ENCODE measurements around the gene VPS39. TPM values are rescaled to one million over a fixed set of nuclear protein-coding genes. Genes with fewer than 3 reads are reported as not detected.
A peak's percentile ranks its signal among the peaks of the same experiment; 100 is the strongest.

VPS39 gene
- total RNA-seq, 1 donor = 69.1 TPM

DNA sequence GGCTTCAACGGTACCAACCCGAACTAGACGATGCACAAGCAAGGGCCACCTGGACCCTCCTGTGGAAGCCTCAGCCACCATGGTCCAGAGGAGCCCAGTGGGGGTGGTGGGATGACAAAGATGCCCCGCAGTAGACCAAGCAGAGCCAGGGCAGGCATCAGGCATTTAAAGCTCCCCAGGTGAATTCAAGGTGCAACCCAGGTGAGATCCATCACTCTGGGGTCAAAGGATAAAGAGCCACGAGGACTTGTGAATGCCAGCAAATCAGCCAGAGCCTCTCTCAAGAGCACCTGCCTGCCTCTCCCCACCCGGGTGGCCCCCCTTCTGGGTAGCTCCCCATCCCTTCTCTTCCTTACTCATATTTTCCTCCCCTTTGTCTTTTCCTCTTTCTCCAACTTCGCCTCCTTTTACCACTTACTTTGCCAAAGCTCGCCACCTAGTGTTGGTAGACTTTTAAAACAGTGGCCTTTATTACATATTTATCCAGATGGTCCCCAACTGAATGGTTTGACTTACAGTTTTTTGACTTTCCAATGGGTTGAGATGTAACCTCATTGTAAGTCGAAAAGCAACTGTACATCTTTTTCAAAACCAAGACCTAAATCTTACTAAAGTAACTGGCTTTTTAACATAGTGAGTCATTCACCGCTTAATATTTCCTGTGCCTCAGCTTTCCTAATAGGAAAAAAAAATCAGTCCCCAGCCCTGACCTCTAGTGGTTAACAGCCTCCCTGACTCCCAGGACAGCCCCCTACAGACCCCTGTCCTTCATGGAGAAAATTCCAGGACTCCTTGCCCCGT, 70.4 kb downstream of the VPS39 start:
- no peaks in the 10 kb centered on the region for H3K4me1 ChIP-seq (ENCODE audit: insufficient read depth, low read length)
- H2AFZ ChIP-seq (ENCODE audit: low read length) = no peak overlapping the region

DNA sequence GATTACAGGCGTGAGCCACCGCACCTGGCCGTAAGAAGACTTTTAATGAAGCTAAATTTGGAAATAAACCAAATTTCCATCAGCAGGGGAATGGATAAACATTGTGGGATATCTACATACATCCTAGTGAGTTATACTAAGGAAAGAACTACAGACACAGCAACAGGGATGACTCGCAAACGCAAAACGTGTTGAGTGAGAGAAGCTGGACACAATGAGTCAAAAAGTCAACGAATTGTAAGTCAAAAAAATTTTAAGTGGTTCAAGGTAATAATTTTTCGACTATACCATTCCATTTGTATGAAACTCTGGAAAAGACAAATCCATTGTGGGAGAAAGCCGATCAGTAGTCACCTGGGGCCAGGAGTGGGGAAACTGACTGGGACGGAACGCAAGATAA, 71.6 kb downstream of the VPS39 start:
- TF ChIP-seq, protein P1, sequence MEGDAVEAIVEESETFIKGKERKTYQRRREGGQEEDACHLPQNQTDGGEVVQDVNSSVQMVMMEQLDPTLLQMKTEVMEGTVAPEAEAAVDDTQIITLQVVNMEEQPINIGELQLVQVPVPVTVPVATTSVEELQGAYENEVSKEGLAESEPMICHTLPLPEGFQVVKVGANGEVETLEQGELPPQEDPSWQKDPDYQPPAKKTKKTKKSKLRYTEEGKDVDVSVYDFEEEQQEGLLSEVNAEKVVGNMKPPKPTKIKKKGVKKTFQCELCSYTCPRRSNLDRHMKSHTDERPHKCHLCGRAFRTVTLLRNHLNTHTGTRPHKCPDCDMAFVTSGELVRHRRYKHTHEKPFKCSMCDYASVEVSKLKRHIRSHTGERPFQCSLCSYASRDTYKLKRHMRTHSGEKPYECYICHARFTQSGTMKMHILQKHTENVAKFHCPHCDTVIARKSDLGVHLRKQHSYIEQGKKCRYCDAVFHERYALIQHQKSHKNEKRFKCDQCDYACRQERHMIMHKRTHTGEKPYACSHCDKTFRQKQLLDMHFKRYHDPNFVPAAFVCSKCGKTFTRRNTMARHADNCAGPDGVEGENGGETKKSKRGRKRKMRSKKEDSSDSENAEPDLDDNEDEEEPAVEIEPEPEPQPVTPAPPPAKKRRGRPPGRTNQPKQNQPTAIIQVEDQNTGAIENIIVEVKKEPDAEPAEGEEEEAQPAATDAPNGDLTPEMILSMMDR (IDR thresholded peaks at IDR 0.05; ENCODE audit: extremely low read depth, low read depth, low read length) = no peak
- no peaks in the 10 kb centered on the region for H3K9me3 ChIP-seq (ENCODE audit: low read depth, low read length)

More for the DNA sequence above, 70.4 kb downstream of the VPS39 start:
- peak; percentile 57 for DNase-seq (ENCODE audit: insufficient read length, low spot score, missing footprints)
- Histone ChIP-seq H3K79me2 (ENCODE audit: insufficient read depth, low read length) (no peaks in the 10 kb centered on the region), H3K4me3 (ENCODE audit: insufficient read depth, low read length) (no peak overlapping the region), H3K27me3 (ENCODE audit: insufficient read depth, low read length) (peaks cover 20% of the 10 kb centered on the region), H3K9me3 (ENCODE audit: low read depth, low read length) (no peaks in the 10 kb centered on the region), H4K20me1 (ENCODE audit: insufficient read depth, low read length) (no peaks in the 10 kb centered on the region), H3K4me2 (ENCODE audit: insufficient read depth, low read length) (no peak overlapping the region), H3K27ac (ENCODE audit: low read depth, low read length) (no peak overlapping the region), H3K36me3 (ENCODE audit: insufficient read depth, low read length) (no peaks in the 10 kb centered on the region)
- TF ChIP-seq, protein P1 (IDR thresholded peaks at IDR 0.05; ENCODE audit: extremely low read depth, low read depth, low read length) = peak; percentile 65

GRCh38 chr15:42135351-42135750, 72.8 kb downstream of the VPS39 start:
- H3K27ac ChIP-seq (ENCODE audit: low read depth, low read length) = no peak overlapping the region
- H3K9me3 ChIP-seq (ENCODE audit: low read depth, low read length) = no peaks in the 10 kb centered on the region
- H3K36me3 ChIP-seq (ENCODE audit: insufficient read depth, low read length) = no peaks in the 10 kb centered on the region
- DNase-seq (ENCODE audit: insufficient read length, low spot score, missing footprints) = peak; percentile 21
- H3K4me1 ChIP-seq (ENCODE audit: insufficient read depth, low read length) = no peaks in the 10 kb centered on the region
- H2AFZ ChIP-seq (ENCODE audit: low read length) = no peak overlapping the region
- no peak overlapping the region for H3K4me3 ChIP-seq (ENCODE audit: insufficient read depth, low read length)
- H3K79me2 ChIP-seq (ENCODE audit: insufficient read depth, low read length) = no peaks in the 10 kb centered on the region
- H3K4me2 ChIP-seq (ENCODE audit: insufficient read depth, low read length) = no peak overlapping the region
- TF ChIP-seq, protein P1 (IDR thresholded peaks at IDR 0.05; ENCODE audit: extremely low read depth, low read depth, low read length) = no peak
- no peaks in the 10 kb centered on the region for H4K20me1 ChIP-seq (ENCODE audit: insufficient read depth, low read length)
- peaks cover 29% of the 10 kb centered on the region for H3K27me3 ChIP-seq (ENCODE audit: insufficient read depth, low read length)

More for the DNA sequence above, 71.6 kb downstream of the VPS39 start:
- peaks cover 25% of the 10 kb centered on the region for H3K27me3 ChIP-seq (ENCODE audit: insufficient read depth, low read length)
- DNase-seq (ENCODE audit: insufficient read length, low spot score, missing footprints) = peak; percentile 78
- H3K4me1 ChIP-seq (ENCODE audit: insufficient read depth, low read length) = no peaks in the 10 kb centered on the region
- H3K27ac ChIP-seq (ENCODE audit: low read depth, low read length) = no peak overlapping the region
- no peak overlapping the region for H2AFZ ChIP-seq (ENCODE audit: low read length)
- no peaks in the 10 kb centered on the region for H3K36me3 ChIP-seq (ENCODE audit: insufficient read depth, low read length)
- no peak overlapping the region for H3K4me3 ChIP-seq (ENCODE audit: insufficient read depth, low read length)
- no peaks in the 10 kb centered on the region for H3K79me2 ChIP-seq (ENCODE audit: insufficient read depth, low read length)
- no peak overlapping the region for H3K4me2 ChIP-seq (ENCODE audit: insufficient read depth, low read length)
- no peaks in the 10 kb centered on the region for H4K20me1 ChIP-seq (ENCODE audit: insufficient read depth, low read length)

DNA sequence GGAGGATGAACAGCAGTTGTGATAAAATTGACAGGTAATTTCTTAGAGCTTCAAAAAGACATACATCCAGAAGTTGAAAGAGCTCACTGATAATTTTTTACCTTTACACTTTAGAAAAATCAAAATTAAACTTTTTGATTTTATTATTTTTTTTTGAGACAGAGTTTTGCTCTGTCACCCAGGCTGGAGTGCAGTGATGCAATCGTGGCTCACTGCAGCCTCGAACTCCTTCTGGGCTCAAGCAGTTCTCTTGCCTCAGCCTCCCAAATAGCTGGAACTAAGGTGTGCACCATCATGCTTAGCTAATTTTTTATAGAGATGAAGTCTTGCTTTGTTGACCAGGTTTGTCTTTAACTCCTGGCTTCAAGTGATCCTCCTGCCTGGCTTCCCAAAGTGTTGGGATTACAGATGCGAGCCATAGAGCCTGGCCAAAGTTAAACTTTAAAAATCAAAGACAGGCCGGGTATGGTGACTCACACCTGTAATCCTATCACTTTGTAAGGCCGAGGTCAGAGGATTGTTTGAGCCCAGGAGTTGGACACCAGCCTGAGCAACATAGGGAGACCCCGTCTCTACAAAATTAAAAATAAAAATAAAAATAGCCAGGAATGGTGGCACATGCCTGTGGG, 73.4 kb downstream of the VPS39 start:
- Histone ChIP-seq H3K4me1 (ENCODE audit: insufficient read depth, low read length) (no peaks in the 10 kb centered on the region), H3K27ac (ENCODE audit: low read depth, low read length) (no peak overlapping the region), H3K36me3 (ENCODE audit: insufficient read depth, low read length) (no peaks in the 10 kb centered on the region), H2AFZ (ENCODE audit: low read length) (no peak overlapping the region), H3K27me3 (ENCODE audit: insufficient read depth, low read length) (peaks cover 35% of the 10 kb centered on the region), H3K4me2 (ENCODE audit: insufficient read depth, low read length) (no peak overlapping the region), H4K20me1 (ENCODE audit: insufficient read depth, low read length) (no peaks in the 10 kb centered on the region), H3K9me3 (ENCODE audit: low read depth, low read length) (no peaks in the 10 kb centered on the region), H3K79me2 (ENCODE audit: insufficient read depth, low read length) (no peaks in the 10 kb centered on the region), H3K4me3 (ENCODE audit: insufficient read depth, low read length) (no peak overlapping the region)
- no peak for DNase-seq (ENCODE audit: insufficient read length, low spot score, missing footprints)
- TF ChIP-seq, protein P1 (IDR thresholded peaks at IDR 0.05; ENCODE audit: extremely low read depth, low read depth, low read length) = no peak

Measured in osteoblast (primary cell).